H1 (cell line): ENCODE measurements around the gene LRBA.

ENCODE experiments used
- ASH2L ChIP-seq: fragments of 200-600, 300-600 bp; sonication (generic); IDR thresholded peaks from one replicate; pipeline ENCODE4 v1.7.1; 2017; ENCODE audit warnings: low read length
- CEBPB ChIP-seq: IDR thresholded peaks from 2 replicates; pipeline ENCODE4 v1.6.1; 2012; ENCODE audit warnings: low read depth, low read length
- CTCF ChIP-seq, 3 experiments: IDR thresholded peaks; 1 replicate in 2 of 3; 2 replicates in 1 of 3; pipeline versions ENCODE4 v1.5.1 to v1.6.1; 2011; ENCODE audit warnings: low read length in 3 of 3, mild to moderate bottlenecking in 3 of 3, inconsistent platforms in 2 of 3, low read depth in 1 of 3, moderate library complexity in 1 of 3; ENCODE audit not compliant: insufficient read depth in 1 of 3; ENCODE audit errors: control extremely low read depth in 1 of 3
- RAD21 ChIP-seq, 2 experiments: IDR thresholded peaks in 1 of 2; conservative IDR thresholded peaks in 1 of 2; 2 replicates each; pipeline ENCODE4 v1.6.1; 2011; ENCODE audit warnings: low read depth in 2 of 2, low read length in 2 of 2, improper control_type of control experiment in 1 of 2, inconsistent platforms in 1 of 2, mild to moderate bottlenecking in 1 of 2, moderate library complexity in 1 of 2
- RBBP5 ChIP-seq: IDR thresholded peaks from 2 replicates; pipeline ENCODE4 v1.7.1; 2012; ENCODE audit warnings: low read depth, mild to moderate bottlenecking, inconsistent platforms, low read length, moderate library complexity, borderline replicate concordance
- TF ChIP-seq, protein P1 (sequence below): IDR thresholded peaks from 2 replicates; pipeline ENCODE4 v1.6.1; 2011; ENCODE audit warnings: low read length, improper control_type of control experiment

- TF ChIP-seq ASH2L (no peak), CEBPB (no peak), CTCF (IDR thresholded peaks at IDR 0.05; ENCODE audit: control extremely low read depth in 1 of 3, insufficient read depth in 1 of 3, low read depth in 1 of 3, low read length in 3 of 3) (no peak), RAD21 (IDR thresholded peaks at IDR 0.05 in 1 of 2, conservative IDR thresholded peaks at IDR 0.05 in 1 of 2; ENCODE audit: low read depth in 2 of 2, low read length in 2 of 2) (no peak), RBBP5 (no peak)
- TF ChIP-seq, protein P1, sequence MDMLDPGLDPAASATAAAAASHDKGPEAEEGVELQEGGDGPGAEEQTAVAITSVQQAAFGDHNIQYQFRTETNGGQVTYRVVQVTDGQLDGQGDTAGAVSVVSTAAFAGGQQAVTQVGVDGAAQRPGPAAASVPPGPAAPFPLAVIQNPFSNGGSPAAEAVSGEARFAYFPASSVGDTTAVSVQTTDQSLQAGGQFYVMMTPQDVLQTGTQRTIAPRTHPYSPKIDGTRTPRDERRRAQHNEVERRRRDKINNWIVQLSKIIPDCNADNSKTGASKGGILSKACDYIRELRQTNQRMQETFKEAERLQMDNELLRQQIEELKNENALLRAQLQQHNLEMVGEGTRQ: no peak
Observed at GRCh38 chr4:150581056-150581605, 434.0 kb downstream of the LRBA start.
